Right hindlimb (tissue), 1 donor: ENCODE measurements around the gene MED13L.
A peak's percentile ranks its signal among the peaks of the same experiment; 100 is the strongest.

ENCODE experiments used
- DNase-seq: peaks from one replicate; pipeline ENCODE4 v3.0.0-alpha.2; 2018

MED13L gene

GRCh38 chr12:116123451-116124258 is 153.8 kb downstream of the MED13L start:
- peak; percentile 84 for DNase-seq

DNA sequence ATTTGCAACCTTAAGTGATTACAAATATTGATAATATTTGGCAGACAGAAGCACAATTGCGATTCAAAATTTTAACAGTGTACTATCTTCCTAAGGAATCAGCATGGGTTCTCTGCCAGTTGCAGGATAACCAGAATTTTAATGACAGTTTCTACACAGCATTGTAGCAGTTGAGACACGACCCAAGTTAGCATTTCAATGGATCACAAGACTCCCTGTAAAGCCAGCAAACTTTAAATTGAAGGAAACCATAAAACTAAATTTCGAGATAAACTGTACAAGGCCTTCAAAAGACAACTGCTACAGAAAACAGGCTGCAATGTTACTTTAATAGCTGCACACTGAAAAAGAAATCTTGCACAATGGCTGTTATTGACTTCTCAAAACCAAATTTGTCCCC is 154.9 kb downstream of the MED13L start:
- DNase-seq, result no peak

DNA sequence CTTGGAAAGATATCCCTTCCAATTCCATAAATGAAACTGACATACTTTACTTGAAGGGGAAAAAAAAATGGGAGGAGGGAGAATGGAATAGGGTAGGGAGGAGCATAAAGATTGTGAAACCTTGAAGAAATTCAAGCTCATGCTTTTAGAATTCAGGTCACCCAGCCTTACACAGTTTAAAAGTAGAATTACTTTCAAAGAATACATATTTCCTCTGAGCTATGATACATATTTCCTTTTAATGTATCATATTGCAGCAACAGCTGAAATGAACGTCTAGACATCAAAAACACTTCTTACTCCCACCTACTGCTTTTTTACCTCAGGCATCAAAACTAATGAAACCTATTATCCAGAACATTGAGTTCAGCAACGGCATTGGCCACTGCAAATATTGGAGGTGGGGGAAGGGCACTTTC is 156.0 kb downstream of the MED13L start:
- DNase-seq, result no peak

- DNase-seq, result no peak
These were observed 160.7 kb downstream of the MED13L start for GRCh38 chr12:116116650-116117424.

DNA sequence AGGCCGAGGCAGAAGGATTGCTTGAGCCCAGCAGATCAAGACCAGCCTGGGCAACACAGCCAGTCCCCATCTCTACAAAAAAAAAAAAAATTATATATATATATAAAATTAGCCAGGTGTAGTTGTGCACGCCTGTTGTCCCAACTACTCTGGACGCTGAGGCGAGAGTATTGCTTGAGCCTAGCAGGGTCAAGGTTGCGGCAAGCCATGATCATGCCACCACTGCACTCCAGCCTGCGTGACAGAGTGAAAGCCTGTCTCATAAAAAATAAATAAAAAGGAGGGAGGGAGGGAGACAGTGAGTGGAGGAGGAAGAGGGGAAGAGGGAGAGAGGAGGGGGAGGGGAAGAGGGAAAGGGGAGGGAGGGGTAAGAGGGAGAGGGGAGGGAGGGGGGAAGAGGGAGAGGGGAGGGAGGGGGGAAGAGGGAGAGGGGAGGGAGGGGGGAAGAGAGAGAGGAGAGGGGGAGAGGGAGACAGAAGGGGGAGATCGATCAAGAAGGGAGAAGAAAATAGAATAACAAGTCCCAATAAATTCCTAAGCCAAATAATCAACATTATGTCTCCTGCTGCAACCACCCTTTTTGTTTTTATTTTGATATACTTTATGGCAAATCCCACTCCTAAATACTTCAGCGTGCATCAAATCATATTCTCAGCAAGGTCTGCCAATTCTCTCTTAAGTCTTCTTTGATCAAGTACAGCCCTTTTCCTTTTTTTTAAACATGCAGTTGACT is 163.9 kb downstream of the MED13L start:
- no peak for DNase-seq

DNA sequence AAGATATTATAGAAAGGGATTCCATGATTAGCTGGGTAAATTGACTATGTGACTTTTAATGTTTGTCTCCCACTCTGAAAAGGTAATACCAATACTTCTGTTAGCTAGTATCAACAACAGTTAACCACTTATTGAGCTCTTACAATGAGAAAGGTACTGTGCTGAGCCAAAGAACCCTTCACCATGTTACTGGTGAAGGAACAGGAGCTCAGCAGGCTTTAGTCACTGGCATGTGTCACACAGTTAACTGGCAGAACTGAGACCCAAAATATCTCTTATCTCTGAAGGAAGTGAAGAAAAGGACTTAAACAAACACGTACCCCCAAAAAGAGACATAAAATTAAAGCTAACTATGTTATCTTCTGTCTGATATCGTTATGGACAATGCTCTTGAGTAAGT is 170.6 kb downstream of the MED13L start:
- DNase-seq, result no peak

GRCh38 chr12:116104167-116104767 is 173.2 kb downstream of the MED13L start:
- no peak for DNase-seq

GRCh38 chr12:116101991-116102390 is 175.5 kb downstream of the MED13L start:
- DNase-seq, result no peak

DNA sequence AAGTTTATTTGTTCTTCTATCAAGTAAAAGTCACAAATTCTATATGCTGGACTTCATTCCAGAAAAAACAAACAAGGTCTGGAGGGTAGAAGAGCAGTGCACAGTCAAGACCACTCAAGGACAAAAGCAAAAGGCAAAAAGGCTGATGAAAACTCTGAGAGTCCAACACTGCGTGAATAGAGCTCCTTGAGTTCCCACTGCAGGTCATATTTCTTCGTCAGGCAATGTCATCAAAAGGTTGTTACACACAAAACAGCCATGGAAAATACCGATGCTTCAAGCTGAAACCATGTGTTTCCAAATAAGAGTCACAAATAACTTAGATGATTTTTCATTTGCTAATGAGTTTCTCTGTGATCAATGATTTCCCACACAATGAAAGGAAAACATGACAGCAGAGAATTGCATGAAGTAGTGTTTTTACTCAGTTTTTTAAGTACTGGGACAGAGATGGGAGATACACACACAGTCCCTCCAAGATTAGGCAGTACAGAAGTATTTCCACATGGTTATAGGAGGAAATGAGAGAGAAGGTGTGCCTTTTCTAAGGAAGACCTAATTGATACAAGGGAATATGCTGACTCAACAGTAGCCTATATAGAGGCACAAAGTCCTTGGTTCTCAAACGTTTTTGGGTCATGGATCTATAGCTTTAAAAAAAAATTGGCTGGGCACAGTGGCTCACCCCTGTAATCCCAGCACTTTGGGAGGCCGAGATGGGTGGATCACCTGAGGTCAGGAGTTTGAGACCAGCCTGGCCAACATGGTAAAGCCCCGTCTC is 177.7 kb downstream of the MED13L start:
- DNase-seq, result no peak

- DNase-seq, result no peak
These were observed 180.6 kb downstream of the MED13L start for GRCh38 chr12:116096874-116097273.

DNA sequence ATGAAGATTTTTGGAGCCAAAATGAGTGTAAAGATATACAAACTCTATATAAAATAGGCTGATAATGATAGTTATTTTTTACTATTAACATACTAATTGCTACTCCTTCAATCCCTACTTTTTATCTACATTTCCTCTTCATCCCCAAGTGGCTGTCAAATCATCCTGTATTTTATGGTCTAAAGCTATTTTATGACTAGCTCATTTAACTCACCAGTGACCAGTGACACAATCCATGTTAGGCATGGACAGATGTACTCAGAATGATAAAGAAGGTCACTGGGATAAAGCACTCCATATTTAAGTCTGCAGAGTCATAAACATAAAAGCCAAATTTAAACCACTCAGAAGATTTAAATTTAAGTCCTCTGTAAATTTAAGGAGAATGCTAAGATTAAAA is 183.0 kb downstream of the MED13L start:
- DNase-seq, result no peak

DNA sequence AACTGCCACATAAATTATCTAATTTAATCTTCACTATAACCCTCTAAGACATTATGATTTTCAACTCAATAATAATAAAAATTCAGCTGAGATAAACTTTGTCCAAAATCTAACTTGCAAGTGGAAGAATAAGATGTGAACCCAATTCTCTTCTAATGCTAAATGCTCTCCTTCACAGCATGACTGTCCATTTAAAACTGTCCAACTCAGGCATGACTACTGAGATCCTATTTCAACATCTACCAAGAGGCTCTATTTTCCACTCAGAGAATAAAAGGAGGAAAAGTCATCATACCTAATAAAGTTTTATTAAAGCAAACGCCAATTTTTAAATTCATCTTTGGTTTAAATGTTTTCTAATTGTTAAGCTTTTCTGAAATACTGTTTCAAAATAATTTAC is 183.6 kb downstream of the MED13L start:
- no peak for DNase-seq

GRCh38 chr12:116092776-116093175 is 184.7 kb downstream of the MED13L start:
- DNase-seq, result no peak

DNA sequence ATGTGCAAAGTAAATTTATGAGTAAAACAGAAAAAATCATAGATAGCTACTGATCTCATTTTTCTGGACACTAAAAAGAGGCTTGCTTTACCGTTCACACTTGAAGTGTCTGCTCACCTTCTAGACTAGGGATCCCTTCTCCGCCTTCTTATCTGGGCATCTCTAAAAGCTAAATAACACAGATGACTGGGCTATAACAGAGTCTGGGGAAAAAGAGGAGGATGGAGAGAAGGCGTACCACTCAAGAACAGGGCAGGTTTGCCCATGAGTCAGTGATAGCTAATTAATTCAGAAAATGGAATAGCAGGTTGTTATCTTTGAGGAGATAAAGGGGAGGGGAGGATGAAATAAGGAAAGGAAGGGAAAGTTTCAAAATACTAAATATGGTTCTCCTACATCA is 185.3 kb downstream of the MED13L start:
- no peak for DNase-seq

GRCh38 chr12:116091579-116091978 is 185.9 kb downstream of the MED13L start:
- no peak for DNase-seq

GRCh38 chr12:116090516-116090915 is 187.0 kb downstream of the MED13L start:
- no peak for DNase-seq

GRCh38 chr12:116089080-116089479 is 188.4 kb downstream of the MED13L start:
- no peak for DNase-seq

GRCh38 chr12:116087962-116088361 is 189.5 kb downstream of the MED13L start:
- DNase-seq, result no peak

DNA sequence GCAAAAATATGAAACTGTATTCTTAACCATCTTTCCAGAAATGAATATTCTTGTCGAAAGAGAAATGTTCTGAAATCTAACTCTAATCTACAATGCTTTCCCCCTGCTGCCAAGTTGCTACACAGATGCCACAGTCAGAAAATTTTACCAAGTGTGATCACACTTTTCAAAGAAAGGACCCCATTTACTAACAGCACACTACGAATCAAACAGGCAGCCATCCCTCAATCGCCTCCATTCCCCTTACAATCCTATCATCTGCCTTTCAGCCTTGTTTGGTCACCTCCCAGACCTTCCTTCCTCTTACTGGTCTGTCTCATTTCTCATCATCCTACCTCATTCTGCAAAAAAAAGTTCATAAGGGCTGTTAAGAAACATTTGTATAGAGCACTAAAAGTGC is 190.1 kb downstream of the MED13L start:
- DNase-seq, result no peak

DNA sequence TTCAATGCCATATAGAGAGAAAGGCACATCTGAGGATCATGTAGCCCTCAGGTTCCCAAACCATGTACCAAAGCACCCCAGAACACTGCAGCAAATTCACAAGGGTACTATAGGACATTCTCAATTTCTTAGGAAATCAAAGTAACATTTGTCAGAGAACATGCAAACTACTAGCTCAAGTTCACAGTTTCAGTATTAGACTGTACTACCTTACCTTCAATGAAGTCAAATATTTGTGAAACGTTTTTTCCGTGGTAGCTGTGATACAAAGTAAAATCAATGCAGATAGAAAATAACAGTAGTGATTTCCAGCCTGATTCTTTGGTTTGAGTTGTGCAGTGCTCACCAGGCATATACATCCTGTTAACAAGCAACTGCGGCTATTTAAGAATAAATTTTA is 197.1 kb downstream of the MED13L start:
- no peak for DNase-seq

DNA sequence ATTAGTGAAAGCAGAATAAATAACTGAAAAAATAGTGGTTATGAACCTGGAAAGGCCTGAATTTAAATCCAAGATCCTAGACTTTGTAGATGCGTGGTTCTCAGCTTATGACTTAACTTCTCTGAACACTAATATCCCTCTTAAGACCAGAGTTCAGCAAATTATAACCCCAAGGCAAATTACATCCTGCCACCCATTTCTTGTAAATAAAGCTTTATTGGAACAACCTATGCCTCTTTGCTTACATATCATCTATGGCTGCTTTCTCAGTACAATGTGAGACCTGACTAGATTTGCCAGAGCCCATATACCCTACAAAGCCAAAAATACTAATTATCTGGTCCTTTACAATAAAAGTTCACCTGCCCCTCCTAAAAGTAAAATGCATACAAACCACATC is 199.1 kb downstream of the MED13L start:
- DNase-seq, result no peak

GRCh38 chr12:116077431-116077830 is 200.1 kb downstream of the MED13L start:
- DNase-seq, result no peak
